Measurements from ENCODE around the gene ELL3.

DNA sequence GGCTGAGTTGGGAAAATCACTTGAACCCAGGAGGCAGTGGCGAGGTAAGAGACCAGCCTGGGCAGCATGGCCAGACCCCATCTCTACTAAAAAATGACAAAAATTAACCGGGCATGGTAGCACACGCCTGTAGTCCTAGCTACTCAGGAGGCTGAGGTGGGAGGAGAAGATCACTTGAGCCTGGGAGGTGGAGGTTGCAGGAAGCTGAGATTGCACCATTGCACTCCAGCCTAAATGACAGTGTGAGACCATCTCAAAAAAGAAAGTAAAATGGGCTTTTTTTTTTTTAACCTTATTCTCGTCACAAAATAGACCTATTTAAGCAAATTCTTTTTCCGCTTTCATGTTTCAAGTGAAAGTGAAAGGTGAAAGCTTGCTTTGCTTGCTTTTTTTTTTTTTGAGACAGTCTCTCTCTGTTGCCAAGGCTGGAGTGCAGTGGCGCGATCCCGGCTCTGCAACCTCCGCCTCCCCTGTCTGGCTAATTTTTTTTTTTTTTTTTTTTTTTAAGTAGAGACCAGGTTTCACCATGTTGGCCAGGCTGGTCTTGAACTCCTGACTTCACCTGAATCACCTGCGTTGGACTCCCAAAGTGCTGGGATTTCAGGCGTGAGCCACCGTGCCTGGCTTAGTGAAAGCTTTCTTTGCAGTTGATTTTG is 26.9 kb downstream of the ELL3 start:
- TF ChIP-seq, protein P1, sequence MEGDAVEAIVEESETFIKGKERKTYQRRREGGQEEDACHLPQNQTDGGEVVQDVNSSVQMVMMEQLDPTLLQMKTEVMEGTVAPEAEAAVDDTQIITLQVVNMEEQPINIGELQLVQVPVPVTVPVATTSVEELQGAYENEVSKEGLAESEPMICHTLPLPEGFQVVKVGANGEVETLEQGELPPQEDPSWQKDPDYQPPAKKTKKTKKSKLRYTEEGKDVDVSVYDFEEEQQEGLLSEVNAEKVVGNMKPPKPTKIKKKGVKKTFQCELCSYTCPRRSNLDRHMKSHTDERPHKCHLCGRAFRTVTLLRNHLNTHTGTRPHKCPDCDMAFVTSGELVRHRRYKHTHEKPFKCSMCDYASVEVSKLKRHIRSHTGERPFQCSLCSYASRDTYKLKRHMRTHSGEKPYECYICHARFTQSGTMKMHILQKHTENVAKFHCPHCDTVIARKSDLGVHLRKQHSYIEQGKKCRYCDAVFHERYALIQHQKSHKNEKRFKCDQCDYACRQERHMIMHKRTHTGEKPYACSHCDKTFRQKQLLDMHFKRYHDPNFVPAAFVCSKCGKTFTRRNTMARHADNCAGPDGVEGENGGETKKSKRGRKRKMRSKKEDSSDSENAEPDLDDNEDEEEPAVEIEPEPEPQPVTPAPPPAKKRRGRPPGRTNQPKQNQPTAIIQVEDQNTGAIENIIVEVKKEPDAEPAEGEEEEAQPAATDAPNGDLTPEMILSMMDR (IDR thresholded peaks at IDR 0.05; ENCODE audit: extremely low read depth in 1 of 2, insufficient read depth in 1 of 2, low read depth in 1 of 2, low read length in 2 of 2): no peak
- TF ChIP-seq JUN (IDR thresholded peaks at IDR 0.05; ENCODE audit: borderline replicate concordance, insufficient read depth, insufficient read length, low read depth): no peak
- no peak for TF ChIP-seq POLR2A (IDR thresholded peaks at IDR 0.05; ENCODE audit: low read depth, low read length)
- TF ChIP-seq EZH2 (IDR thresholded peaks at IDR 0.05; ENCODE audit: borderline replicate concordance, low read depth, low read length, severe bottlenecking): no peak

All from endothelial cell of umbilical vein (primary cell).